Erythroblast (primary cell): ENCODE data around the gene SECISBP2L.
"Not testable (repeated sequence)": the region's sequence is repeated elsewhere in the genome, so short reads cannot be mapped to it uniquely, and the experiment has no call there.

Source experiments
- DNase-seq, 2 experiments: peaks; one replicate each; lab custom pipeline; 2025; lab: John Stamatoyannopoulos, UW
- GATA1 ChIP-seq: IDR thresholded peaks from 2 replicates; pipeline ENCODE4 v1.6.1; 2011; ENCODE audit warnings: low read depth, mild to moderate bottlenecking, control low read depth, low read length, moderate library complexity
- POLR2A ChIP-seq: IDR thresholded peaks from 2 replicates; pipeline ENCODE4 v1.6.1; 2011; ENCODE audit warnings: mild to moderate bottlenecking, low read length

The SECISBP2L gene

GRCh38 chr15:48976444-48977088 lies 69.7 kb downstream of the SECISBP2L start:
- DNase-seq, result peak in 1 of 2 experiments; percentile 10
- TF ChIP-seq GATA1, result no peak
- TF ChIP-seq POLR2A, result no peak

DNA sequence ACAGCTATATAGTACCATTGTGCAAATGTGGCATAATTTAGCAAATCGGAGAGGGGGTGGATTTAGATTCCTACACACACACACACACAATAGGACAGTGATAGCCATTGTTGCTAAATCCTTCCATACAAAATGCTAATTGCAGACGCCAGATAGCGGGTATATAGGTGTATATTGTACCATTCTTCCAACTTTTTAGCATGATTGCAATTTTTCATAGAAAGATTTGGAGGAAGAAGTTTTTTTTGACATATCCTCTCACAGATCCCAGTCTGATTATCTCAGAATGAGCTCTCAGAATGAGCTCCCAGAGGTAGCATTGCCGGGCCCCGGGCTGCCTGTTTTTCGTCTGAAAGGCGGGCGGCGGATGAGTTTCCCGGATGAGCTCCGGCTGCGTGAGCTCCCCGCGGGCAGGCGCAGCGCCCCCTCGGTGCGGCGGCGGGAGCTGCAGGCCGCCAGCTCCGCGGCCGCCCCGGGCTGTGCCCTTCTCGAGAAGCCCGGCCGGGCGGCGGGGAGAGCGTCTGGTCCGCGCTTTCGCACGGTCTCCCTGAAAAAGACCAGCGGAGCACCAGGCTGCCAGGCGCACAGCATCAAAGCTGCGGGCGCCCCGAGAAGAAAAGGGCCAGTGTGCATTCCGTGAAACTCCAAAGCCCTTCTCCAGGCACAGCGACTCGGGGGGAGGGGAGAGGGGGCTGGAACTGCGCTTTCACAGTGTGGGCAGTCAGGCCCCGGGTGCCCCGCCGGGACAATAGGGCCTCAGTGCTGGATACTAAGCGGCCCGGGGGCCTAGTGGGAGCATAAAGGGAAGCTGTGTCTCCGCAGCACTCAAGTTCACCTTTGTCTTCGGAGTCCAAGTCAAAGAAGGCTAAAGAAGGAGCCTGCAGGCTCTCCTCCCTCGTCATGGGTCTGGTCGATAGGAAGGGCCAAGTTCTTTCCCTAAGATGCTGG lies 70.5 kb downstream of the SECISBP2L start:
- TF ChIP-seq POLR2A, result peak; percentile 24
- no peak for TF ChIP-seq GATA1
- peak; percentile 86 to 87 for DNase-seq

DNA sequence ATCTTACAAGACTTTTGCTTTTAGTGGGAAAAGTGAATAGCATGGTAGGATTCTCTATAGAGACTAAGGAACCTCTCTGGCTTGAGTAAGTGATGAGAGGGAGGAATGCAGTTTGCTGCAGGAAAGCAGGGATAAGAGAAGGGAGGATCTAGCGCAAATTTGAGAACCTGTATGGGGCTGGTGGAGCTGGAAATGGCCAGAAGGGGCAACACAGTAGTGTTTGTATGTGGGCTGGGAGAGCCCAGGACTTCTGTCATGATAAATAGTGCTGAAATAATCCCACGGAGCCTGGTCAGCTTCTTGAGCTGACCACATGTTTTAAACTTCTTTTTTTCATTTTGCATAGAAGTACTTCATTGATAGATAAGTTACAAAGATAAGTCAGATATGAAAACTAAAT lies 71.4 kb downstream of the SECISBP2L start:
- peak; percentile 5 to 22 for DNase-seq
- TF ChIP-seq POLR2A (no peak), GATA1 (no peak)

- no peak for DNase-seq
- TF ChIP-seq POLR2A, result no peak
- no peak for TF ChIP-seq GATA1
Measured at GRCh38 chr15:48972750-48973503, 73.3 kb downstream of the SECISBP2L start.

GRCh38 chr15:48970926-48971325 lies 75.3 kb downstream of the SECISBP2L start:
- DNase-seq, result not testable (repeated sequence)

DNA sequence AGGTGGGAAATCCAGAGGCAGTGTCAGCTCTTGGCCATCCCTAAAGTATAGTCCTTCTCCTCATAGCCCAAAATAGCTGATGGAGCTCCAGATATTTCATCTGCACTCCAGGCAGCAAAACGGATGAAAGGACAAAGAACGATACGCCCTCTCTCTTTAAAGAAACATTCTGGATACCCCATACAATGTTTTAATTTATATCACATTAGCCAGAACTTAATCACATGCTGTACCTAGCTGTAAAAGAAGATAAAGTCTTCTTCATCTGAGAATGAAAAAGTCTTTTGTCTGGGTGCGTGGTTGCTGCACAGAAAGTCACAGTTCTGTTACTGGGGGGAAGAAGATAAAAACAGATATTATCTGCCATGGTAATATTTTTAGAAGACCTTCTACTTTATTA lies 78.2 kb downstream of the SECISBP2L start:
- TF ChIP-seq GATA1 (no peak), POLR2A (no peak)
- DNase-seq, result no peak

DNA sequence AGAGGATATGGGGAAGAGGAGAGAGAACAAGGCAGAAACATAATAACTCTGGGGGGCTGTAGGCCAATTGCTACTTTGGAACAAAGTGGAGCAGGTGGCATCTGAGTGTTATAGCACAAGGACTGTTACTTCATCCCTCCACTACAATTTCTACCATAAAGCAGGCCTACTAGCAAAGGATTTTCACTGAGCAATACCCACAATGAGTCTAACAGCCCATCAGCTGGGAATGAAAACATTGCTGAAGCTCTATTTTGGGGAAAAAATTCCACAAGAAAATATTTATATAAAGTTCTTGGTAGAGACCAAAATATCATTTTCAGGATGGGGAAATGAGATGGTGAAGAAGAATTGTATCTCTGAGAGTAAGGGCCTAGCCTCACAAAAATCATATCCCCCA lies 78.9 kb downstream of the SECISBP2L start:
- no peak for TF ChIP-seq GATA1
- no peak for TF ChIP-seq POLR2A
- no peak for DNase-seq

GRCh38 chr15:48966595-48967301 lies 79.5 kb downstream of the SECISBP2L start:
- no peak for DNase-seq
- TF ChIP-seq POLR2A (no peak), GATA1 (no peak)

GRCh38 chr15:48965972-48966371 lies 80.3 kb downstream of the SECISBP2L start:
- DNase-seq, result peak; percentile 12 to 25
- TF ChIP-seq GATA1 (no peak), POLR2A (no peak)

DNA sequence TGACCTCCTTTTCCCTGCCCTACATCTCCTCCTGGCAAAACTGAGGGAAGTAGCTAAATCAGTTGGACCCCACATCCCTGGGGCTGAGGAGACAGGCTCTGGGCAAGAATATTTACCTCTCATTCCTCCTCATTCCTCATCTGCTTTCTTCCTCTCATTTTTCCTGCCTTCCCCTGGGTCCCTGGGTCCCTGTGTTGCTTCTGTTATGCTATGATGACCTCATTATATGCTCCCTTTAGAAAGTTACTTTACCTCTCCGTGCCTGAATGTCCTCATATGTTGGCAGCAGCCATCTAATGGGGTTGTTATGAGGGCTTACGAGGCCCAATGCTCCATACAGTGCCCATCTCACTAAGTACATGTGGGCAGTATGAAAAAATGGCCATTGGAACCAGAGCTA lies 81.3 kb downstream of the SECISBP2L start:
- TF ChIP-seq POLR2A, result no peak
- TF ChIP-seq GATA1, result no peak
- DNase-seq, result no peak

- DNase-seq, result peak; percentile 27 to 28
Measured at GRCh38 chr15:48963524-48964113, 82.6 kb downstream of the SECISBP2L start, which contains the start of gene SHC4. TSS of gene SHC4 (minus strand) at chr15:48963919. CDS start at chr15:48963015, 904 bp downstream.

DNA sequence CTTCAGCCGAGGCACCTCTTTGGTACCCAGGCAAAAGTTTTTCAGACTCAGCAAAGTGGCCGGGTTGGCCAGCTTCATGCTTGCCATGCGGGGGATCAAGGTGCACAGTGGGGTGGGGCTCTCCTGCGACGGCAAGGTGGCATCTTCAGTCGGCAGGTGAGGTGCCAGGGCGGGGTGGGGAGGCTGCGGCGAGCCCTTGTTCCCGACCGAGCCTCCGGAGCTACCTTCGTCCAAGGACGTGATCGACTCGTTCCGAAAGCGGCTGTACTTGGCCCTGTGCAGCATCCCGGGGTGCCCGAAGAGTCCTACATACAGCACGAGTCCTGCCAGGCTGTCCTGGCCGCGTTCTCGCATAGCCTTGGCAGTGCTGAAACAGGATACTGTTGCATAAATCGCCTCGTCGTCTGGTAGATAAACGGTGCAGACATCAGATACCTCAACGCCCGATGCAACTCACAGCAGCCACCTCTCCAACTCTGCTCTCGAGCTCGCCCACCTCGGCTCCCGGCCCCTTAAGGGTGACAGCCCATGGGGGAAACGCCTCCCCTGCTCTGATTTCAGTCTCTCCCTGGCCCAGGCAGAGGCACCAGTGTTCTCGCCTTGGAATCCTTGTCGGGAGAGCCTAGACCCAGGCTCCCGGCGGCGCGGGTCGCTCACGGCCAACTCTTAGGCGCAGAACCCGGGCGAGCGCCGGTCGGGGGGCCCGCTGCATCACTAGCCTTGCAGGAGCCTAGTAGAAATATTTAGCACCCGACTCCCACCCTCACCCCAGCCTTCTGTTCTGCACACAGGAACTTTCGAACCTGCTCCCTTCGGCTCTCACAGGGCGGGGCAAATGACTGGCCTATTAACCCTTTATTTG lies 83.4 kb downstream of the SECISBP2L start:
- peak in 1 of 2 experiments; percentile 19 for DNase-seq
- no peak for TF ChIP-seq GATA1
- TF ChIP-seq POLR2A, result no peak

More at GRCh38 chr15:48963524-48964113, 82.6 kb downstream of the SECISBP2L start, which contains the start of gene SHC4:
- TF ChIP-seq GATA1 (no peak), POLR2A (no peak)
